H1 (cell line): ENCODE data around the gene AVL9. TPM values are rescaled to one million over a fixed set of nuclear protein-coding genes. Genes with fewer than 3 reads are reported as not detected.

ENCODE experiments used
- CTCF ChIA-PET: fragments of 300-600 bp; sonication (Branson Sonifier 250); formaldehyde crosslinking; loops from one replicate; lab custom pipeline; 2021; ENCODE audit not compliant: partially characterized antibody; lab: Charles Lee
- POLR2A ChIA-PET: fragments of 300-600 bp; sonication (Branson Sonifier 250); formaldehyde crosslinking; loops from one replicate; lab custom pipeline; 2021; ENCODE audit warnings: inconsistent platforms; ENCODE audit not compliant: partially characterized antibody; lab: Charles Lee
- DNase-seq, 2 experiments: peaks; one replicate each; pipeline versions ENCODE4 v3.0.0 to v3.0.0-alpha.2; 2010 to 2022; ENCODE audit warnings: low spot score in 2 of 2, low read depth in 1 of 2, mixed read lengths in 1 of 2
- FAIRE-seq: peaks from 2 replicates; lab custom pipeline; 2011; peaks lifted over from hg19 to GRCh38; lab: Jason Lieb, UNC
- H2AFZ ChIP-seq: 2 replicates; pipeline ENCODE4 v1.8.1; 2012; ENCODE audit warnings: low read length, inconsistent platforms
- H2AK5ac ChIP-seq: 2 replicates; pipeline ENCODE4 v1.6.1; 2013; ENCODE audit warnings: low read depth, low read length
- H2BK120ac ChIP-seq: replicated peaks from 2 replicates; pipeline ENCODE3; 2013; ENCODE audit warnings: low read depth, low read length, inconsistent platforms
- H2BK12ac ChIP-seq: 2 replicates; pipeline ENCODE4 v1.6.1; 2013; ENCODE audit warnings: low read depth, low read length
- H2BK15ac ChIP-seq: 2 replicates; pipeline ENCODE4 v1.6.1; 2013; ENCODE audit warnings: low read length
- H2BK20ac ChIP-seq: 2 replicates; pipeline ENCODE4 v1.6.1; 2013; ENCODE audit warnings: low read length
- H2BK5ac ChIP-seq: 2 replicates; pipeline ENCODE4 v1.6.1; 2013; ENCODE audit warnings: low read depth, low read length
- H3K14ac ChIP-seq: 2 replicates; pipeline ENCODE4 v1.6.1; 2013; ENCODE audit warnings: inconsistent platforms; ENCODE audit not compliant: insufficient read length
- H3K18ac ChIP-seq: 2 replicates; pipeline ENCODE4 v1.6.1; 2013; ENCODE audit warnings: low read length; ENCODE audit errors: extremely low read depth
- H3K23ac ChIP-seq: 2 replicates; pipeline ENCODE4 v1.6.1; 2013; ENCODE audit warnings: inconsistent platforms; ENCODE audit not compliant: insufficient read length
- H3K23me2 ChIP-seq: 2 replicates; pipeline ENCODE4 v1.6.1; 2013; ENCODE audit warnings: low read depth, low read length
- H3K27ac ChIP-seq: 2 replicates; pipeline ENCODE4 v1.6.1; 2011; ENCODE audit warnings: low read depth, low read length, inconsistent platforms
- H3K27me3 ChIP-seq, 4 experiments: replicated peaks in 1 of 4; 1 replicate in 1 of 4; 2 replicates in 3 of 4; pipeline versions ENCODE4 v1.6.1 to v1.8.1; 2011 to 2013; ENCODE audit warnings: low read length in 3 of 4, mild to moderate bottlenecking in 3 of 4, inconsistent platforms in 2 of 4, mixed read lengths in 2 of 4, moderate library complexity in 1 of 4; ENCODE audit not compliant: control insufficient read depth in 3 of 4, insufficient read depth in 3 of 4; ENCODE audit errors: extremely low read depth in 1 of 4
- H3K36me3 ChIP-seq, 4 experiments: 2 replicates each; pipeline versions ENCODE4 v1.6.1 to v1.8.1; 2011 to 2013; ENCODE audit warnings: mild to moderate bottlenecking in 4 of 4, low read length in 3 of 4, moderate library complexity in 2 of 4, control low read depth in 1 of 4, inconsistent platforms in 1 of 4; ENCODE audit not compliant: insufficient read depth in 4 of 4, control insufficient read depth in 2 of 4
- H3K4ac ChIP-seq: replicated peaks from 2 replicates; pipeline ENCODE3; 2013; ENCODE audit warnings: low read length, low read depth, mixed read lengths, inconsistent platforms; ENCODE audit not compliant: insufficient read length
- H3K4me1 ChIP-seq, 4 experiments: replicated peaks in 1 of 4; 1 replicate in 1 of 4; 2 replicates in 3 of 4; pipeline versions ENCODE4 v1.6.1 to v1.8.1; 2011 to 2013; ENCODE audit warnings: low read length in 3 of 4, inconsistent platforms in 2 of 4, mixed read lengths in 1 of 4; ENCODE audit not compliant: insufficient read depth in 4 of 4, control insufficient read depth in 3 of 4
- H3K4me2 ChIP-seq, 2 experiments: 2 replicates each; pipeline versions ENCODE4 v1.6.1 to v1.8.1; 2011 to 2013; ENCODE audit warnings: low read depth in 2 of 2, low read length in 2 of 2, control low read depth in 1 of 2, inconsistent platforms in 1 of 2, mild to moderate bottlenecking in 1 of 2; ENCODE audit not compliant: insufficient read depth in 1 of 2
- H3K4me3 ChIP-seq, 4 experiments: fragments of 200-600, 300-600 bp in 1 of 4; sonication (generic), shearing (Covaris generic), sonication (Bioruptor Twin) in 1 of 4; 2 replicates each; pipeline versions ENCODE4 v1.5.1 to v1.8.1; 2011 to 2016; ENCODE audit warnings: low read length in 4 of 4, low read depth in 3 of 4, control low read depth in 2 of 4, inconsistent platforms in 2 of 4, mild to moderate bottlenecking in 2 of 4, mixed read lengths in 1 of 4, moderate library complexity in 1 of 4; ENCODE audit not compliant: insufficient read depth in 2 of 4; ENCODE audit errors: extremely low read depth in 1 of 4
- H3K56ac ChIP-seq: replicated peaks from 2 replicates; pipeline ENCODE3; 2013; ENCODE audit warnings: low read depth, mild to moderate bottlenecking, mixed read lengths, low read length, inconsistent platforms; ENCODE audit not compliant: insufficient read length
- H3K79me1 ChIP-seq: 2 replicates; pipeline ENCODE4 v1.6.1; 2013; ENCODE audit warnings: low read depth, low read length, control low read depth
- H3K79me2 ChIP-seq, 2 experiments: 2 replicates each; pipeline versions ENCODE4 v1.6.1 to v1.8.1; 2012 to 2013; ENCODE audit warnings: low read length in 2 of 2, mild to moderate bottlenecking in 2 of 2, inconsistent platforms in 1 of 2; ENCODE audit not compliant: insufficient read depth in 2 of 2, control insufficient read depth in 1 of 2
- H3K9ac ChIP-seq, 4 experiments: replicated peaks in 1 of 4; 1 replicate in 1 of 4; 2 replicates in 3 of 4; pipeline versions ENCODE4 v1.6.1 to v1.8.1; 2011 to 2013; ENCODE audit warnings: low read depth in 3 of 4, low read length in 3 of 4, control low read depth in 2 of 4, mild to moderate bottlenecking in 2 of 4, moderate library complexity in 2 of 4, inconsistent platforms in 1 of 4; ENCODE audit errors: extremely low read depth in 1 of 4
- H3K9me3 ChIP-seq, 2 experiments: 2 replicates each; pipeline versions ENCODE4 v1.6.1 to v1.8.1; 2012 to 2013; ENCODE audit warnings: mild to moderate bottlenecking in 2 of 2, moderate library complexity in 2 of 2, control low read depth in 1 of 2, inconsistent platforms in 1 of 2, low read depth in 1 of 2, low read length in 1 of 2, mixed read lengths in 1 of 2; ENCODE audit not compliant: insufficient read depth in 2 of 2
- H4K20me1 ChIP-seq, 2 experiments: replicated peaks in 1 of 2; 2 replicates each; pipeline versions ENCODE3 to v1.8.1; 2011 to 2013; ENCODE audit warnings: inconsistent platforms in 2 of 2, low read length in 2 of 2, mild to moderate bottlenecking in 1 of 2; ENCODE audit not compliant: insufficient read depth in 2 of 2, control insufficient read depth in 1 of 2
- H4K5ac ChIP-seq: 2 replicates; pipeline ENCODE4 v1.6.1; 2013; ENCODE audit warnings: low read length, low read depth, mixed read lengths, inconsistent platforms; ENCODE audit not compliant: insufficient read length
- H4K8ac ChIP-seq: 2 replicates; pipeline ENCODE4 v1.8.0; 2013; ENCODE audit warnings: mild to moderate bottlenecking, moderate library complexity, low read length, inconsistent platforms; ENCODE audit not compliant: insufficient read depth; ENCODE audit errors: extremely low read depth
- H4K91ac ChIP-seq: replicated peaks from 2 replicates; pipeline ENCODE3; 2013; ENCODE audit warnings: low read length, mixed read lengths, inconsistent platforms; ENCODE audit not compliant: insufficient read length
- BACH1 ChIP-seq: IDR thresholded peaks from 2 replicates; pipeline ENCODE4 v1.6.1; 2012; ENCODE audit warnings: low read length, improper control_type of control experiment
- BRCA1 ChIP-seq: IDR thresholded peaks from 2 replicates; pipeline ENCODE4 v1.6.1; 2012; ENCODE audit warnings: low read depth, low read length, improper control_type of control experiment
- CBX8 ChIP-seq: fragments of 300-800, 300-1000 bp; sonication (generic); IDR thresholded peaks from 2 replicates; pipeline ENCODE4 v1.7.1; 2016; ENCODE audit warnings: low read depth, low read length, borderline replicate concordance
- CHD2 ChIP-seq: IDR thresholded peaks from 2 replicates; pipeline ENCODE4 v1.6.1; 2012; ENCODE audit warnings: low read length, improper control_type of control experiment
- CREB1 ChIP-seq: IDR thresholded peaks from 2 replicates; pipeline ENCODE4 v1.6.1; 2012; ENCODE audit warnings: inconsistent platforms
- JUN ChIP-seq: IDR thresholded peaks from 2 replicates; pipeline ENCODE4 v1.6.1; 2011; ENCODE audit warnings: low read depth, mild to moderate bottlenecking, improper control_type of control experiment, low read length
- PHF8 ChIP-seq: fragments of 200-600 bp; sonication (generic); conservative IDR thresholded peaks from 2 replicates; pipeline ENCODE4 v1.7.1; 2012; ENCODE audit warnings: low read depth, mild to moderate bottlenecking, inconsistent platforms, low read length, moderate library complexity
- RXRA ChIP-seq: IDR thresholded peaks from 2 replicates; pipeline ENCODE4 v1.6.1; 2011; ENCODE audit warnings: low read depth, mild to moderate bottlenecking, low read length, moderate library complexity; ENCODE audit not compliant: insufficient read depth
- SIN3A ChIP-seq, 2 experiments: IDR thresholded peaks in 1 of 2; conservative IDR thresholded peaks in 1 of 2; 2 replicates each; pipeline ENCODE4 v1.6.1; 2011 to 2012; ENCODE audit warnings: low read length in 2 of 2, improper control_type of control experiment in 1 of 2, low read depth in 1 of 2, mild to moderate bottlenecking in 1 of 2
- WGBS, 2 experiments: shearing (Covaris generic) in 1 of 2; methylation state at CpG; one replicate each; pipeline versions ENCODE4 v1.1.6 to v1.1.7; 2013 to 2015; ENCODE audit warnings: low lambda C conversion rate in 2 of 2, mixed read lengths in 2 of 2, inconsistent platforms in 1 of 2, low coverage in 1 of 2, missing lambda C conversion rate in 1 of 2; ENCODE audit not compliant: insufficient replicate concordance in 2 of 2, insufficient coverage in 1 of 2, insufficient read length in 1 of 2; ENCODE audit errors: extremely low coverage in 1 of 2, missing lambda C conversion rate in 1 of 2; 5-methylcytosine and 5-hydroxymethylcytosine counted together
- polyA plus RNA-seq, 7 experiments: library from polyadenylated mRNA; depleted of rRNA in 3 of 7; stranded (reverse) in 5 of 7; unstranded in 2 of 7; fragments of >200 nt in 5 of 7; fragments of 200-250 nt in 2 of 7; gene quantifications; 1 replicate in 5 of 7; 2 replicates in 1 of 7; 4 replicates in 1 of 7; pipeline versions ENCODE4 v1.2.1 to v1.2.3, GENCODE V29; 2011 to 2013; ENCODE audit warnings: missing spikeins in 2 of 7, mixed read lengths in 2 of 7
- total RNA-seq: library from RNA; stranded (reverse); fragmentation: NEBNext Ultra II Directional; extraction: Animal tissue kit (Norgen Biotek cat#: 25700); gene quantifications from 2 replicates; pipeline ENCODE4 v1.2.1, GENCODE V29; 2021
- TF ChIP-seq, protein P1 (sequence below), 3 experiments: IDR thresholded peaks; 1 replicate in 2 of 3; 2 replicates in 1 of 3; pipeline versions ENCODE4 v1.5.1 to v1.6.1; 2011; ENCODE audit warnings: low read length in 3 of 3, mild to moderate bottlenecking in 3 of 3, inconsistent platforms in 2 of 3, low read depth in 1 of 3, moderate library complexity in 1 of 3; ENCODE audit not compliant: insufficient read depth in 1 of 3; ENCODE audit errors: control extremely low read depth in 1 of 3
- TF ChIP-seq, protein P2 (sequence below): IDR thresholded peaks from 2 replicates; pipeline ENCODE4 v1.6.1; 2012; ENCODE audit warnings: inconsistent platforms

The AVL9 gene
- total and polyA plus RNA-seq, 2 of the 8 experiments (the other 6 are each of a cell fraction or from before 2014, with no cell fraction given), result 15.5 to 42.1 TPM

DNA sequence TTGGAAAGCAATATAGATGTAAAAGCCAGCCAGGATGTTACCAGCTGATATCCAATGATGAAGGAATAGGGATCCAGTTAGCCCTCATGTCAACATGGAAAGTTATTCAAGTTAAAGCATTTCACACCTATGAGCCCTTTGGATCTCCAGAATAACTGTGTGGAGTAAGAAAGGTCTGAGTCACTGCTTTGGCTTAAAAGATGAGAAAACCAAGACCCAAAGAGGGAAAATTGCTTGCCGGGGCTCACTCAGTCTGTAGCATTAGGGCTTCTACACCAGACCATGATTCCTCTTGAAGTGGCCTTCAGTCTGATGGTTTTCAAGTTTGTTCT, 17.7 kb upstream of the AVL9 start:
- Histone ChIP-seq H2BK15ac (no peak overlapping the region), H3K79me2 (no peaks in the 10 kb centered on the region), H3K9ac (no peak overlapping the region), H3K36me3 (no peaks in the 10 kb centered on the region), H3K9me3 (no peaks in the 10 kb centered on the region), H4K20me1 (no peaks in the 10 kb centered on the region), H4K5ac (no peak overlapping the region), H3K79me1 (no peaks in the 10 kb centered on the region), H3K4me1 (no peaks in the 10 kb centered on the region), H2BK120ac (no peak overlapping the region), H2BK12ac (no peak overlapping the region), H3K27ac (no peak overlapping the region), H3K18ac (no peak overlapping the region), H3K23ac (no peak overlapping the region), H3K14ac (no peak overlapping the region), H3K27me3 (no peaks in the 10 kb centered on the region), H3K4me3 (no peak overlapping the region), H2BK5ac (no peak overlapping the region), H2BK20ac (no peak overlapping the region), H3K23me2 (no peaks in the 10 kb centered on the region), H4K8ac (no peak overlapping the region), H3K4ac (no peak overlapping the region), H3K56ac (no peak overlapping the region), H2AFZ (no peak overlapping the region), H3K4me2 (no peak overlapping the region), H4K91ac (no peak overlapping the region), H2AK5ac (no peak overlapping the region)
- FAIRE-seq, result no peak
- CTCF ChIA-PET, result interaction anchor here (0.5 to 2.4 kb wide), 4 partner anchors 18 to 87 kb away, joined by 3 to 7 read pairs (median 4); no protein-coding TSS in a partner anchor
- 92% methylated on average over 1 of the region's 1 CpG; no CpG with 5 or more reads in 1 of the 2 experiments for whole genome bisulfite sequencing, 2 experiments
- TF ChIP-seq BACH1 (no peak), CBX8 (no peak), CHD2 (no peak), SIN3A (conservative IDR thresholded peaks at IDR 0.05 in 1 of 2, IDR thresholded peaks at IDR 0.05 in 1 of 2; ENCODE audit: low read depth in 1 of 2, low read length in 2 of 2) (no peak), JUN (no peak), PHF8 (no peak), CREB1 (no peak), BRCA1 (no peak), RXRA (no peak)
- TF ChIP-seq, protein P1, sequence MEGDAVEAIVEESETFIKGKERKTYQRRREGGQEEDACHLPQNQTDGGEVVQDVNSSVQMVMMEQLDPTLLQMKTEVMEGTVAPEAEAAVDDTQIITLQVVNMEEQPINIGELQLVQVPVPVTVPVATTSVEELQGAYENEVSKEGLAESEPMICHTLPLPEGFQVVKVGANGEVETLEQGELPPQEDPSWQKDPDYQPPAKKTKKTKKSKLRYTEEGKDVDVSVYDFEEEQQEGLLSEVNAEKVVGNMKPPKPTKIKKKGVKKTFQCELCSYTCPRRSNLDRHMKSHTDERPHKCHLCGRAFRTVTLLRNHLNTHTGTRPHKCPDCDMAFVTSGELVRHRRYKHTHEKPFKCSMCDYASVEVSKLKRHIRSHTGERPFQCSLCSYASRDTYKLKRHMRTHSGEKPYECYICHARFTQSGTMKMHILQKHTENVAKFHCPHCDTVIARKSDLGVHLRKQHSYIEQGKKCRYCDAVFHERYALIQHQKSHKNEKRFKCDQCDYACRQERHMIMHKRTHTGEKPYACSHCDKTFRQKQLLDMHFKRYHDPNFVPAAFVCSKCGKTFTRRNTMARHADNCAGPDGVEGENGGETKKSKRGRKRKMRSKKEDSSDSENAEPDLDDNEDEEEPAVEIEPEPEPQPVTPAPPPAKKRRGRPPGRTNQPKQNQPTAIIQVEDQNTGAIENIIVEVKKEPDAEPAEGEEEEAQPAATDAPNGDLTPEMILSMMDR (IDR thresholded peaks at IDR 0.05; ENCODE audit: control extremely low read depth in 1 of 3, insufficient read depth in 1 of 3, low read depth in 1 of 3, low read length in 3 of 3), result no peak
- TF ChIP-seq, protein P2, sequence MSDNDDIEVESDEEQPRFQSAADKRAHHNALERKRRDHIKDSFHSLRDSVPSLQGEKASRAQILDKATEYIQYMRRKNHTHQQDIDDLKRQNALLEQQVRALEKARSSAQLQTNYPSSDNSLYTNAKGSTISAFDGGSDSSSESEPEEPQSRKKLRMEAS, result no peak
- POLR2A ChIA-PET, result no interaction called here
- DNase-seq, result no peak
